HL-60 (cell line): ENCODE measurements around the gene TRIP4.

Source experiments
- CTCF ChIP-seq: IDR thresholded peaks from one replicate; pipeline ENCODE4 v1.5.1; 2011; ENCODE audit warnings: low read length, control low read depth, inconsistent platforms; ENCODE audit not compliant: insufficient read depth
- GABPA ChIP-seq: IDR thresholded peaks from 2 replicates; pipeline ENCODE4 v1.6.1; 2012; ENCODE audit warnings: low read depth
- POLR2AphosphoS5 ChIP-seq: IDR thresholded peaks from 2 replicates; pipeline ENCODE4 v1.6.1; 2012; ENCODE audit warnings: low read depth
- REST ChIP-seq: IDR thresholded peaks from 2 replicates; pipeline ENCODE4 v1.6.1; 2012; ENCODE audit warnings: low read depth; ENCODE audit not compliant: insufficient replicate concordance
- SPI1 ChIP-seq: IDR thresholded peaks from 2 replicates; pipeline ENCODE4 v1.6.1; 2012; ENCODE audit warnings: low read depth, mild to moderate bottlenecking, borderline replicate concordance

GRCh38 chr15:64354688-64355344 lies 32.8 kb upstream of the TRIP4 start:
- TF ChIP-seq CTCF (no peak), POLR2AphosphoS5 (no peak), REST (no peak), SPI1 (no peak), GABPA (no peak)
